ENCODE data around the gene YAF2.

- no peak for TF ChIP-seq EZH2 (IDR thresholded peaks at IDR 0.05; ENCODE audit: borderline replicate concordance, low read depth, low read length, severe bottlenecking)
- no peak for TF ChIP-seq CTCF (IDR thresholded peaks at IDR 0.05; ENCODE audit: borderline replicate concordance, extremely low read depth, low read length, poor library complexity, severe bottlenecking)
Measured at GRCh38 chr12:42266579-42267230, 28.7 kb upstream of the YAF2 start.

All from DND-41 (cell line).